Stimulated activated CD4-positive, alpha-beta T cell treated with anti-CD3 and anti-CD28 coated beads, Interleukin-1b, Interleukin-23, amount 100 ng/mL, for 1 hour (primary cell): ENCODE measurements around the gene PLB1.
"Not testable (repeated sequence)": the region's sequence is repeated elsewhere in the genome, so short reads cannot be mapped to it uniquely, and the experiment has no call there.

Experiments used
- DNase-seq, 2 donors: peaks; one replicate each; pipeline ENCODE4 v3.0.0-alpha.2; 2020; ENCODE audit warnings: low read depth in 2 of 2

Gene PLB1

DNA sequence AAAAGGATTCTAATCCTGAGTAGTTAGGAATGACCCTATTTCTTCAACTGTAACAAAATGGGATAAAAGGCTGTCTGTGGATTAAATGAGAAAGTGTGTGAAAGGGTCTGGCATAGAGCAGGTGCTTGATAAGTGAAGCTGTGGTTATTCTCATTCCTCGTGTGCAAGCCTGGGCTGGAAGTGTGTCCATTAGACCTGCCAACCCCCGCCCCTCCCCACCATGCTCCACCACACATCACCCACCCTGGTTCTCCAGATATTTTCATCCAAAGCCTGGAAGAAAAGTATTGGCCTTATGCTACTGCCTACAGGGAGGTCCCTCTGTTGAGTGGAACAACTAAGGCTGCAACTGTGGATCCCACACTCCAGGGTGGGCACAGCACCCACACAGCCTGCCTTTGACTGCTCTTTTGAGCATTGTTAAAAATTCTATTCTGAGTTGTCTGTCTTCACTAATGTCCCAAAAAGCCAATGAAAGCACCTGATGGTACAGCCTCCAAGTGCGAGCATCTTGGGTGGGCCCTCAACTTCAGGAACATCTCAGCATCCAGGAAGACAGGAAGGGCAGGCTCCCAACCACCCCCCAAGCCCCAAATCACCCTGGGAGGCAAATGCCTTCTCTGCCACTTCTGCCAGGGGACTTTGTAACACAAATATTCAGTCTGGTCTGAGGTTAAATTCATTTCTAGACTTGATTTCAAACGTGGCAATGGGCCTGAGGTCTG lies 153.0 kb downstream of the PLB1 start:
- no peak for DNase-seq

DNA sequence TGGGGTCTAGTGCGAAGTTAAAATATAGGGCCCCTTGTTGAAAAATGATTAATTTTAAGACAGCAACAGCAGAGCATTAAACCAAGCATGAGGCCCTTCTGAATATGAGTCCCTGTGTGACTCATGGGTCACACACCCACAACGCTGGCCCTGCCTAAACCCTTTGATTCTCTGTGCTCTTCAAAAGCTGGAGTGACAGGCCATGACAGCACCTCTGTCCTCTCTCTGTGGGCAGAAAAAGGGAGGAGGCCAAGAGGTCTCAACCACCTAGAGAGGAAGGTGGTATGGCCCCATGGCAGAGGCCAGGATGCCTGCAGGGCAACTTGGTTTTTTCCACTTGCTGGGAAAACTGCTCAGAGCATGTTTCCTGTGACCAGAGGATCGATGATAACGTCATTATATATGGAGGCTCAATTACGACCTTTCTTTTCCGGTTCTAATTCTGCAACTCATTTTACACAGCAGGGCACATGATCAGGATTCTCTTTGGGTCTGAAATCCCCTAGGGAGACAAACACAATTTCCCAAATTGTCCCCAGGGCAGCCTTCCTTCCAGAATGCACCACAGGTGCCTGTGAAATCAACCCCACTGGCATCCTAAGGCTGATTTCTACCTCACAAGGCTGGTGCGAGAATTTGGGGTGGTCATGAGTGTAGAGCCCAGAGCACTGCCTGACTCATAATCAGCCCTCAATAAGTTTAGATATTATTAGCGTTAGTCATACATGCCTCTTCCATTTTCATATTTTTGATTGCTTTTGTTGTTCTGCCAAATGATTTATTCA lies 153.8 kb downstream of the PLB1 start:
- no peak for DNase-seq

DNA sequence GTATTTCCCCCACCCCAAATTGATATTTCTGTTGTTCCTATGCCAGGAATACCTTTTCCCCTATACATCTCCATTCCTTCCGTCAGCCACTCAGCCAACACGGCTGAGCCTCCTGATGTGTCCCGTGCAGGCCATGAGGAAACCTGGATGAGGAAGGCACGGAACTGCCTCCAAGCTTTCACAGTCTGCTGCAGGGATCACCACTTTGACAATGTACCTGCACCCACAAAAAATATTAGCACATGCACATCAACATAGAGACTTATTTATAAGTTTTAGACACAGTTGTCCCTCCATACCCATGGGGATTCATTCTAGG lies 154.4 kb downstream of the PLB1 start:
- no peak for DNase-seq

DNA sequence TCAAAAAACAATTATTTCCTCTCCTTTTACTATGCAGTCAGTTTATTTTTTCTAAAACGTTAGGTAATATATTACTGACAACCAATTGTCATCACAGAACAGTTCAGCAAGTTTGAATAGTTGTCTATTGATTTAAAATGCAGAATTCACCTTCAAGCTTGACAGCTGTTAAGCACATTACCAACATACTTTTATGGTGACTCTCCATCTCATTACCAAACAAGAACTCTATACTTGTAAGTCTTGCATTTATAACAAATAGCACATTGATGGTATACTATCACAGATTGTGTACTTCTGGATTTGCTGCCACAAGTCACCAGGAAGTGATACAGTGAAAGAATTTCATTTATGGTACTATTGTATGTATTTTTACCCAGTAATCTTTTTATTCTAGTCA lies 156.4 kb downstream of the PLB1 start:
- DNase-seq: no peak

DNA sequence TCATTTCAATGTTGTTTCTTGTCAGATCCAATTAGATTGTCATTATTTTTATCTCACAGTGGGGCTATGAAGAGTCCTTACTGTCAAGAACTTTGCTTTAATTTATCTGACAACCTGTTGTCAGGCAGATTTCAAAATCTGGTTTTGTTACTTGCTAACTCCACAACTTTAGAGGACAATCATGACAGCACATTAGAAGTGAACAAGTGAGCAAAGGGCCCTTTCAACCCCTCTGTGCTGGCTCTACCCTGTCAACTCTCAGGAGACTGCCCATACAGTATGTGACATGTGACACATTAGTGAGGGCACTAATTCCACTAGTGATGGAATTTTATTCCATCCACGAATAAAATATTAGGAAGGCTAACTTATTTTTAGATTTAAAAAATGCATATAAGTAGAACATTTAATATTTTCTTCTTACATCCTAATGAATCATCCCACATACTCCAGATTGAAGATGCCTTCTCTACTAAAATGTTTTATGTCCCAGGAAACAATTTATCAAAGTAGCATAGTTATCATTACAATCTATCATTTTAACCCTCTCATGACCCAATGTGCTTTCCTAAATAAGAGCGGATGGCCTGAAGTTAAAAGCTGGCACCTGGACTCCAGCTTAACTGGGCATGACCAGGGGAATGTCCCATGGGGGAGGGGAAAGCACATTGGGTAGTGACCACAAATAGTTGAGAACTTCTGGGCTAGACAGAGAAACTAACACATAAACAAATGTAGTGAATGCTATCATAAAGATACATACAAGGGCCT lies 158.2 kb downstream of the PLB1 start:
- DNase-seq: no peak

DNA sequence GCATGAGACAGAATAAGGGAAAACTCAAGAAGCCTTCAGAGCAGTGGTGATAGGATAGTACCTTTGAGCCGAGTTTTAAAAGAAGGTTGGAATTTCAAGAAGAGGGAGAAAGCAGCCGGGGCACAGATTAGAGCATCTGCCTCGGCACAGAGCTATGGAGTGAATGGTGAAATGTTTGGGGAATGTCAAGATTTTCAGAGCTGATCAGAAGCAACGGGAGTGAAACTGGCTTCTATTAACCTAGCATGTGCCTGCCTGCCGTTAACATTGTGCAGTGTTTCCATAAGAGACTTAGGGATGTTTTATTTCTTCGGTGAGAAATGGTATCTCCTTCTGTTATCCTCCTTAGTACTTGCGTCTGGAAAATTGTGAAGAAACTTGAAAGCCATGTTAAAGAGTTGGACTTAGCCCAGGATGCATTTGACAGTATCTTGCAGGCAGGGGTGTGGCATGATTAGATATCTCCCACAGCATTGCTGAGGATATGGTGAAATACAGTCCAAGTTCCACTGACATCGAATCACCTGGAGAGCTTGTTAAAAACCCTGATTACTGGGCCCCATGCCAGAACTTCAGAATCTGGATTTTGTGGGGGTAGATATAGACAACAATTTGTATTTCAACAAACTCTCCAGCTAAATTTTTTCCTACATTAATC lies 158.9 kb downstream of the PLB1 start:
- no peak for DNase-seq

DNA sequence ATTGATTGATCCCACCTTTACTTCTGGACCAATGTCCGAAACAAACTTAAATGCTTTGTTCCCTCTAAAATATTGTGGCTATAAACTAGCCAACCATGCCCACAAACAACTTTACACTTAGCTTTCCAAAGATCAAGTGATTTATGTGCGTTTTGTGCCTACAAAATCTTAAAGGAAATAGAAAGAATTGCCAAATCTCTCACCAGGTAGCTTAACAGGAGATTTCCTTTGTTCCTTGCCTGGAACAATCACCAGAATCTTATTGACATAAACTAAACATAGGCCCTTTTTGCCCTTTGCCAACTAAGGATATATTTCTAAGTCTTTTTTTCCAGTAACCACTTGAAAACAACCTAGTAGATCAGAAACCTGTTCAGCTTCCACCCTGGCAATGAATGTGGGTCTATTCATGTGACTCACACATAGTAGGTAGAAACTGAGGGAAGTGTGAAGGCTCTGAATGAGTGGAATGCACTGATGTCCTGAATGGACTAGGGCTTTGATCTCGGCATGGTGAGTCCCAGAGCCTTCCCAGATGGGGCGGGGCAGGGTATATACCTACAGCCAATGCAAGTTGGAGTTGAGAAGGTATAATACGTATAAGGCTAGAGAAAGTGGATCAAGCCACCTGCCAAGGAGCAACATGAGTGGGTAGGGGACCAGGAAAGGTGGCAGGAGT lies 161.2 kb downstream of the PLB1 start:
- DNase-seq: no peak

DNA sequence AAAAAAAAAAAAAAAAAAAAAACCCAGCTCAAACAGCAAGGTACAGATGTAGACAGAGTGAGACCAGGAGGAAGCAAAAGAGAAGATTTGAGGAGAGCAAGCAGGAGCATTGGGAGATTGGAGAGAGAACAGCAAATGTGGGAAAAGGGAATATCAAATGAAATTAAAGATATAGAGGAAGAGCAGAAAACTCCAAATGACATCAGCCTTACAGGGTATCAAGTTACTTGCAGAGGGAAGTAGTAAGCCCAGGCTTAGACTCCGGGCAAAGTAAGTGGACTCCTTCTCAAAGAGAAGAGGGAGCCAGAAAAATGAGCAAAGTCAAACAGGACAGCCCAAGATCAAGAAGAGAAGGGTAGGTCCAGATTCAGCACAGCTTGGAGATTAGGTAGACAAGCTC lies 162.5 kb downstream of the PLB1 start:
- DNase-seq: no peak

DNA sequence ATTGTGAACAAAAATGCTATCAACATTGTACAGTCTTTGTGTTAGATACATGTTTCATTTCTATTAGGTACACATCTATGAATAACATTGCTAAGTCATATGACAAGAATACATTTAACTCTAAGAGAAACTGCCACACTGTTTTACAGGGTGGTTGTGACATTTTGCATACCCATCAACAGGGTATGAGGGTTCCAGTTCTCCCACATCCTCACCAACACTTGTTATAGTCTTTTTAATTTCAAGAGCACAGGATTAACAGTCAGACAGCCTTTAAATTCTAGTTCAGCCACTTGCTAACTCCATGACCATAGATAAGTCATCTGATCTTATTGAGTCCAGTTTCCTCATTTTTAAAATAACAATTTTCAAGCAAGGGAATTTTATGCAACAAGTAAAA lies 163.3 kb downstream of the PLB1 start:
- DNase-seq: no peak

DNA sequence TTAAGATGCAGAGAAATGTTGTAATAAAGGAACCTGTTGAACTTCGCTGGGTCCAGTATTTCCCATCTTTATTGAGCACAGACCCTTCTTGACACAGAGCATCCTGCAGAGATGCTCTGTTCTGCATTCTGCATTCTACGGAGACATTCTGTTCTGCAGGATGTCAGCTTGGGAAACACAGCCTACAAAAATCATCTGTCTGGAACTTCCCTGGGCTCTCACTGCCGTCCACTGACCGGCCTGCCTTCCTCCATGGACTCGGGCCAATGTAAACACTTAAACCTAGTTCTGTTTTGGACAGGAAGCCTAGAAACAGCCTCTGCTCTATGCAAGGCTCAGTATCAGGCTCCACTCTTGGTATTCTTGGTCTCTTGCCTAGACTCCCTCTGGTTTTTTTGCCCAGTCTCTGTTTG lies 165.7 kb downstream of the PLB1 start:
- no peak for DNase-seq

DNA sequence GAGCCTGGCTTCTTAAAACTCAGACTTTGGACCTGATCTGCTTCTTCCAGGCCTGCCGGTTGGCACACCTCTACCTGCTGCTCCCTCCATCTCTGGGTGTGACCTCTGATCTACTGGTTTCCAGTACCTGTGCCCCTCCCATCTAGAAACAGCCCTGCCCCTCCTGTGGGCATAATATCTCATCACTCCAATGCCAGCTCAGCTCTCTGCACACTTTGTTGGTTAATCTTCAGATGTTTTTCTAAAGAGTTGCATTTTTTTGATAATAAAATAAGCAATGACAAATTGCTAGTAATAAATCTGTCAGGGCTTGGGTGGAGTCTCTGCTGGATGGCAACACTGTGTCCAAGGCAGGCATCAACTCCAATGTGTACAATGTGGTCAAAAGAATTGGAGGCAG lies 166.2 kb downstream of the PLB1 start:
- DNase-seq: no peak

DNA sequence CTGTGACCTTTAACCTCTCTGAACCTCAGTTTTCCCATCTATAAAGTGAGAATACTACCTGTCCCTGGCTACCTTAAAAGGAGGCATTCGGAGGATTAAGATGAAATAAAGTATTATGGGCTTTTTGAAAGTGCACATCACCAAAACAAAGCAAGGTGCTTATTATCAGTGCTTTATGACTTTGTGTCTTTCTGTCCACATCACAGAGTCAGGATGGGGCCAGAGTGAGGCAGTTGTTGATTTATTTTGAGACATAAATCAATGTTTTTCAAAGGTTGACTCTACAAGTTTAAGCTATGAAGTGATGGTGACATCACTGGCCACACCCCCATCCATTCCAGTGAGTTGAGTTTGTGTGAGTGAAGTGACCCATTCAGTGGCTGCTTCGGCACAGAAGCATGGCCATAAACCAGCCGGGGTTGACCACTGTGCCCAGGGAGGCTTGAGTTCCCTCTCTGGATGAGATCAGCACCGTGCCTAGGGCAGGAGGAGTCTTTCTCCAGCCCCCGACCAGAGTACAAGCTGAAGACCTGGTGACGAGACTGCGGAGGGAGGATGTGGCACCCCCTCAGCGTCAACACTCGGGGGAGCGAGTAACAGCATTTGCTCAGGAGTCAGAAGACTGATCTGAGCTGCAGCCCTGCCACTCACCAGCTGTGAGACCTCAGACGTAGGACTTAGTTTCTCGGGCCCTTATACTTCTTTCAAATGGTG lies 166.8 kb downstream of the PLB1 start:
- no peak for DNase-seq

DNA sequence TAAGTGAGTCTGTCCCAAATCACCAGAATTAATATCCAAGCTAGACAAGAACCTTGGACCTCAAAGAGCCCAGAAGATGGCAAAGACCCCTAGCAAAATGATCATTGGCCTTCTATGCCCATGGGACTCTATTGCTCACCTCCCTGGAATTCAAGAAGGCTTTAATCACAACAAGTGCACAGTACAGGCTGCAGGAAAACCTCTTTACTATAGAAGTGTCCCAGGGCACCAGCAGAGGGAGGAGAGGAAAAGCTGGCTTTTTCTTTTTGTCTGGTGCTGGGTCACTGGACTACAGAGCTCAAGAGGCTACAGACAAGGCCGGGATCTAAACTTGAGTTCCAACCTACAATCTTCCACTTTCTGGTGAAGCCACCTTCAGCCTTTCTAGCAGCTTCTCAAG lies 167.5 kb downstream of the PLB1 start:
- DNase-seq: no peak

DNA sequence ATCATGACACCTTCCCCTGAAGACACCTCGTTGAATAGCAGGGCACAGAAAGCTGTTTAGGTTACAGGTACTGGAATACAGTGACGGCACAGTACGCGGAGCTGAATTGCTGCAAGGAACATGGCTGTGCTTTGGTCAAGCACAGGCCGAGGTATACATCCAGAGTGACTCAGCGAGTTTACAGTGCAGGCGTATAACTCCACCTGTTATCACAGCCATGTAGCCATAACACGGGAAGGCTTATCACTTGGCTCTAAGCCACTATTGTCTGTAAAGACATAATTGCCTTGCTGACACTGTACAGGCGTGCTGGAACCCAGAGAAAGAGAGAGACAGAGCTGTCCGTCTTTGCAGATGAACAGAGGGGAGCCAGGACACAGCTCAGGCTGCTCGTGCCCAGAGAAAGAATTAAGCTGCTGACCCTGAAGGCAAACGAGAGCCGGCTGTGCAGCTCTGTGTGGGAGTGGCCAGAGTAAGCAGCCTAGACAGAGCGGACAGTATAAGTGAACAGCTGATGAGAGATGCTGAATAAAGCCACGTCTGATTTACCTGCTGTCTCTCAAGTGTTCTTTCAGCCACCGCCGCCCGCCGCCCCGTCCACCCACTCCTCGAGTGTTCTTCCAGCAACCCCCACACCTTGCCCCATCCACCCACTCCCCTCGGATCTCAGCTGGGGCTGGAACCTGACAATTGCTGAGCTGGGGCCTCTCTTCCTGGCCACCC lies 168.4 kb downstream of the PLB1 start:
- DNase-seq: no peak

DNA sequence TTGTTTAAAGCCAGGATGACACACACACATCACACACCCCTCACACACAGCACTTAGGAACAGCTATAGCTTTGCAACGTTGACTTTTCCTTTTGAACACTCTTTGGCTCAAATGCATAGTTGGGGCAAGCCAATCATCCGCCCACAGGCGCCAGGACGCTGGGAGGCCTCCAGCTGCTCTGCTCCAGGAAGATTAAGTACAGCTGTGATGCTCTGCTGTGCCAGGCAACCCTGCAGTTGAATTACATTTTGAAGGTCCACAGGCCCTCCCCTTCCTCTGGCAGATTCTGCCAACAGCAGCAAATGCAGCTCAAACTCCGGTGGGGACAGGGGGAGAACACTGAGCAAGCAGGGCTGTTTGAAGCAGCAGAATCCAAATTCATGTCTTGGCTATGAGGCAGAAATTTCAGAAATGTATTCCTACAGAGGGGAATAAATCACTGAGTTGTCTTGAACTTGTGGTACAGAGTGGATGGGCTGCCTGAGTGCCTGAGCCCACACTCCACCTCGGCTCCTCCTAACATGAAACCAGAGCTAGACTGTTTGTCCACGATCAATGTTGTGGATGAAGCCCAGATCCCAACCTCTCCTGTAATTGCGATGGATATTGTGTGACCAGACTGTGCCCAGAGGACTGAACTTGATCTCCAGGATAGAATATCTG lies 169.3 kb downstream of the PLB1 start:
- no peak for DNase-seq

DNA sequence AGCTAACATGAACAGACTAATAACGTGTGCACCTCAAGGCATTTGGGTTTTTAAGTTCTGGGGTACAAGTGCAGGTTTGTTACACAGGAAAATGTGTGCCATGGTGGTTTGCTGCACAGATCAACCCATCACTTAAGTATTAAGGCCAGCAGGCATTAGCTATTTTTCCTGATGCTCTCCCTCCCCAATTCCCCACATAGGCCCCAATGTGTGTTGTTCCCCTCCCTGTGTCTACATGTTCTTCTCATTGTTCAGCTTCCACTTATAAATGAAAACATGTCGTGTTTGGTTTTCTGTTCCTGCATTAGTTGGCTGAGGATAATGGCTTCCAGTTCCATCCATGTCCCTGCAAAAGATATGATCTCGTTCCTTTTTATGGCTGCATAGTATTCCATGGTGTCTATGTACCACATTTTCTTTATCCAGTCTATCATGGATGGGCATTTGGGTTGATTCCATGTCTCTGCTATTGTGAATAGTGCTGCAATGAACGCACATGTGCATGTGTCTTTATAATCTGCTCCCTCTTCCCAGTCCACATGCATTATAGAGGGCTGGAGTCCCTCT lies 170.0 kb downstream of the PLB1 start:
- DNase-seq: not testable (repeated sequence)

DNA sequence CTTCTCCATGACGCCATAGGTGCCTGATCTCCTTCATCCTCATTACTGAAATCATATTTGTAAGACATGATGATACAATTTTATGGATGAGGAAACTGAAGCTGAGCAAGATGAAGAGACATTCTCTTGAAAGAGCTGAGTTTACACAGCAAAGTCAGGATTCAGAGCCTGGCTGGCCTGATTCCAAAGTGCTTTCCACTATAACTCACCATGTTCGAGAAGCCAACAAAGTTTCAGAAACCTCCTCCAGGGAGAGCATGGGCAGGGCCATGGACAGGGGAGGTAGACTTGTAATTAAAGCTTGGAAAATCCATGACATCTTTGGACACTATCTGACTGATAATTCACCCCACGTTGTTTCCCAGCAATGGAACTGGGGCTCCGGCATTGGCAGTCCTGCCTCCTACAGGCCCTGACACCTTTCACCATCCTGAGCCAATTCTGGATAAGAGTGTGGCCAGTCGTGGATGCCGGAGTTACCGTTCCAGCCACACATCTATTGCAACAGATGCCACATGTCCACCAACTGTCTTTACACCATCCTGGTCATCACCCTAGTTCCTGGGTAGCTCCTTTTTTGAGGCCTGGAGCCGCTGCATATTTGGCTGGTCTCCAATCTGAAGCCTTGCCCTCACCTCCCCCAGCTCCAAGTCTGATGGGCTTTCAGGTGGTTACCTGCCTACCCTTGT lies 170.8 kb downstream of the PLB1 start:
- DNase-seq: no peak

DNA sequence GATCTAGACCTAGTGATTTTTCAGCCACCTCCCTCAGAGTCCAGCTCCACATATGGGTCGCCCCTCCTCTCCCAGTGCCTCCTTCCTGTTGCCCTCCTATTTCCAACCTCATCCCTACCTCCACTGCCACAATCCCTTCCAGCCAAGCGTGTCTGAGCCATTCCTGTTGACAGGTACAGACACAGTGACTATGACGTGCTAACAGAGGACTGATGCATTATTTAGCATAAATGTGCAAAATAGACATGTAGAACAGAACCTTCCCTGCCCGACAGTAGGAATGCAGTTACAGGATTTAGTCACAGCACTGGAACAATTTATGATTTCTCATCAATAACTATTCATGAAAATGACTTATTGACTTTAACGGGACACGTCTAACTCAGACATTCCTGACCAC lies 171.4 kb downstream of the PLB1 start:
- DNase-seq: no peak
